ENCODE measurements around the gene NR1H4.
"Not testable (repeated sequence)": the region's sequence is repeated elsewhere in the genome, so short reads cannot be mapped to it uniquely, and the experiment has no call there.

The NR1H4 gene

GRCh38 chr12:100490056-100490455 lies 16.4 kb downstream of the NR1H4 start:
- no peaks in the 10 kb centered on the region for H3K36me3 Mint-ChIP-seq
- no peaks in the 10 kb centered on the region for H3K4me1 Mint-ChIP-seq
- DNase-seq (ENCODE audit: low spot score in 2 of 2) (no peak), ATAC-seq (no peak)
- no peak overlapping the region for H3K4me3 Mint-ChIP-seq
- no peaks in the 10 kb centered on the region for H3K9me3 Mint-ChIP-seq
- H3K27ac Mint-ChIP-seq = no peak overlapping the region

GRCh38 chr12:100491104-100491503 lies 17.4 kb downstream of the NR1H4 start:
- Mint-ChIP-seq H3K36me3 (no peaks in the 10 kb centered on the region), H3K27ac (no peak overlapping the region), H3K4me1 (no peaks in the 10 kb centered on the region), H3K9me3 (no peaks in the 10 kb centered on the region), H3K4me3 (no peak overlapping the region)
- ATAC-seq (no peak), DNase-seq (ENCODE audit: low spot score in 2 of 2) (no peak)

- Mint-ChIP-seq H3K4me1 (no peaks in the 10 kb centered on the region), H3K4me3 (no peak overlapping the region), H3K36me3 (no peaks in the 10 kb centered on the region), H3K9me3 (no peaks in the 10 kb centered on the region), H3K27ac (no peak overlapping the region)
- no peak for ATAC-seq
- DNase-seq (ENCODE audit: low spot score in 2 of 2) = no peak
Observed at GRCh38 chr12:100493396-100494012, 19.8 kb downstream of the NR1H4 start.

GRCh38 chr12:100494026-100494425 lies 20.4 kb downstream of the NR1H4 start:
- Mint-ChIP-seq H3K4me1 (no peaks in the 10 kb centered on the region), H3K36me3 (no peaks in the 10 kb centered on the region), H3K9me3 (no peaks in the 10 kb centered on the region), H3K4me3 (no peak overlapping the region), H3K27ac (no peak overlapping the region)
- ATAC-seq = no peak
- DNase-seq (ENCODE audit: low spot score in 2 of 2) = no peak

- no peak for DNase-seq (ENCODE audit: low spot score in 2 of 2)
- Mint-ChIP-seq H3K9me3 (no peaks in the 10 kb centered on the region), H3K4me3 (no peak overlapping the region), H3K4me1 (no peaks in the 10 kb centered on the region), H3K27ac (no peak overlapping the region), H3K36me3 (no peaks in the 10 kb centered on the region)
- no peak for ATAC-seq
Observed at GRCh38 chr12:100494538-100494937, 20.9 kb downstream of the NR1H4 start.

GRCh38 chr12:100497105-100497795 lies 23.6 kb downstream of the NR1H4 start:
- H3K9me3 Mint-ChIP-seq = no peaks in the 10 kb centered on the region

GRCh38 chr12:100498141-100498540 lies 24.5 kb downstream of the NR1H4 start:
- Mint-ChIP-seq H3K4me3 (no peak overlapping the region), H3K27ac (no peak overlapping the region), H3K9me3 (no peaks in the 10 kb centered on the region), H3K36me3 (no peaks in the 10 kb centered on the region), H3K4me1 (no peaks in the 10 kb centered on the region)
- DNase-seq (ENCODE audit: low spot score in 2 of 2) (no peak), ATAC-seq (no peak)

More at GRCh38 chr12:100497105-100497795, 23.6 kb downstream of the NR1H4 start:
- ATAC-seq (no peak), DNase-seq (ENCODE audit: low spot score in 2 of 2) (no peak)
- Mint-ChIP-seq H3K27ac (no peak overlapping the region), H3K4me3 (no peak overlapping the region), H3K4me1 (no peaks in the 10 kb centered on the region), H3K36me3 (no peaks in the 10 kb centered on the region)

- DNase-seq (ENCODE audit: low spot score in 2 of 2) = no peak
- Mint-ChIP-seq H3K36me3 (no peaks in the 10 kb centered on the region), H3K9me3 (no peaks in the 10 kb centered on the region), H3K4me1 (no peaks in the 10 kb centered on the region), H3K27ac (no peak overlapping the region), H3K4me3 (no peak overlapping the region)
- no peak for ATAC-seq
Observed at GRCh38 chr12:100499416-100499815, 25.8 kb downstream of the NR1H4 start.

GRCh38 chr12:100502718-100503117 lies 29.1 kb downstream of the NR1H4 start:
- H3K4me1 Mint-ChIP-seq; ATAC-seq; DNase-seq (ENCODE audit: low spot score in 2 of 2); H3K36me3 Mint-ChIP-seq; H3K4me3 Mint-ChIP-seq; H3K9me3 Mint-ChIP-seq; H3K27ac Mint-ChIP-seq: not testable (repeated sequence)

GRCh38 chr12:100503228-100503628 lies 29.6 kb downstream of the NR1H4 start:
- Mint-ChIP-seq H3K4me3 (no peak overlapping the region), H3K27ac (no peak overlapping the region), H3K9me3 (no peaks in the 10 kb centered on the region), H3K36me3 (no peaks in the 10 kb centered on the region), H3K4me1 (no peaks in the 10 kb centered on the region)
- ATAC-seq = no peak
- DNase-seq (ENCODE audit: low spot score in 2 of 2) = no peak

- Mint-ChIP-seq H3K27ac (no peak overlapping the region), H3K4me1 (no peaks in the 10 kb centered on the region), H3K36me3 (no peaks in the 10 kb centered on the region), H3K9me3 (no peaks in the 10 kb centered on the region), H3K4me3 (no peak overlapping the region)
- ATAC-seq (no peak), DNase-seq (ENCODE audit: low spot score in 2 of 2) (no peak)
Observed at GRCh38 chr12:100504804-100505203, 31.1 kb downstream of the NR1H4 start.

- no peaks in the 10 kb centered on the region for H3K36me3 Mint-ChIP-seq
- no peak overlapping the region for H3K27ac Mint-ChIP-seq
- H3K9me3 Mint-ChIP-seq = no peaks in the 10 kb centered on the region
- H3K4me1 Mint-ChIP-seq = no peaks in the 10 kb centered on the region
- H3K4me3 Mint-ChIP-seq = no peak overlapping the region
- DNase-seq (ENCODE audit: low spot score in 2 of 2) (no peak), ATAC-seq (no peak)
Observed at GRCh38 chr12:100508751-100509150, 35.1 kb downstream of the NR1H4 start.

- DNase-seq (ENCODE audit: low spot score in 2 of 2) = no peak
- no peak for ATAC-seq
- Mint-ChIP-seq H3K27ac (no peak overlapping the region), H3K4me3 (no peak overlapping the region), H3K36me3 (no peaks in the 10 kb centered on the region), H3K4me1 (no peaks in the 10 kb centered on the region), H3K9me3 (peaks cover 5% of the 10 kb centered on the region)
Observed at GRCh38 chr12:100512692-100513091, 39.0 kb downstream of the NR1H4 start.

- H3K36me3 Mint-ChIP-seq = no peaks in the 10 kb centered on the region
- H3K9me3 Mint-ChIP-seq = peaks cover 5% of the 10 kb centered on the region
- DNase-seq (ENCODE audit: low spot score in 2 of 2) (no peak), ATAC-seq (no peak)
- H3K27ac Mint-ChIP-seq = no peak overlapping the region
- H3K4me1 Mint-ChIP-seq = no peaks in the 10 kb centered on the region
- H3K4me3 Mint-ChIP-seq = no peak overlapping the region
Observed at GRCh38 chr12:100515968-100516367, 42.3 kb downstream of the NR1H4 start.

GRCh38 chr12:100518376-100518775 lies 44.7 kb downstream of the NR1H4 start:
- H3K36me3 Mint-ChIP-seq = no peaks in the 10 kb centered on the region
- H3K4me3 Mint-ChIP-seq = no peak overlapping the region
- peaks cover 5% of the 10 kb centered on the region for H3K9me3 Mint-ChIP-seq
- no peaks in the 10 kb centered on the region for H3K4me1 Mint-ChIP-seq
- no peak for DNase-seq (ENCODE audit: low spot score in 2 of 2)
- no peak for ATAC-seq
- H3K27ac Mint-ChIP-seq = no peak overlapping the region

- no peaks in the 10 kb centered on the region for H3K4me1 Mint-ChIP-seq
- H3K27ac Mint-ChIP-seq = no peak overlapping the region
- H3K4me3 Mint-ChIP-seq = no peak overlapping the region
- peaks cover 5% of the 10 kb centered on the region for H3K9me3 Mint-ChIP-seq
- ATAC-seq = no peak
- no peak for DNase-seq (ENCODE audit: low spot score in 2 of 2)
- H3K36me3 Mint-ChIP-seq = no peaks in the 10 kb centered on the region
Observed at GRCh38 chr12:100520048-100520769, 46.5 kb downstream of the NR1H4 start.
